ENCODE results near the gene DNAJB4.
A peak's percentile ranks its signal among the peaks of the same experiment; 100 is the strongest.
"Not testable (repeated sequence)": the region's sequence is repeated elsewhere in the genome, so short reads cannot be mapped to it uniquely, and the experiment has no call there.

The DNAJB4 gene

GRCh38 chr1:78004719-78005447 lies at the start of gene DNAJB4:
Gene DNAJB4, plus strand, starts transcription at chr1:78004939. Its CDS starts 172 bp downstream, at chr1:78005111.
- peak in 1 of 2 donors; percentile 47 for DNase-seq (ENCODE audit: low read depth in 2 of 2)

- no peak for DNase-seq (ENCODE audit: low read depth in 2 of 2)
Measured at GRCh38 chr1:77955709-77956108, 49.0 kb upstream of the DNAJB4 start.

- DNase-seq (ENCODE audit: low read depth in 2 of 2): no peak
Measured at GRCh38 chr1:77956464-77956863, 48.3 kb upstream of the DNAJB4 start.

GRCh38 chr1:77958391-77958790 lies 46.3 kb upstream of the DNAJB4 start:
- DNase-seq (ENCODE audit: low read depth in 2 of 2): no peak

GRCh38 chr1:77958850-77959249 lies 45.9 kb upstream of the DNAJB4 start:
- DNase-seq (ENCODE audit: low read depth in 2 of 2): no peak

- no peak for DNase-seq (ENCODE audit: low read depth in 2 of 2)
Measured at GRCh38 chr1:77961392-77961791, 43.3 kb upstream of the DNAJB4 start.

GRCh38 chr1:77966291-77966690 lies 38.4 kb upstream of the DNAJB4 start:
- DNase-seq (ENCODE audit: low read depth in 2 of 2): no peak

GRCh38 chr1:77970192-77970591 lies 34.5 kb upstream of the DNAJB4 start:
- no peak for DNase-seq (ENCODE audit: low read depth in 2 of 2)

GRCh38 chr1:77972080-77972479 lies 32.7 kb upstream of the DNAJB4 start:
- DNase-seq (ENCODE audit: low read depth in 2 of 2): no peak

- DNase-seq (ENCODE audit: low read depth in 2 of 2): no peak
Measured at GRCh38 chr1:77975386-77975785, 29.4 kb upstream of the DNAJB4 start.

- DNase-seq (ENCODE audit: low read depth in 2 of 2): no peak
Measured at GRCh38 chr1:77975907-77976306, 28.8 kb upstream of the DNAJB4 start.

GRCh38 chr1:77976433-77977076 lies 28.2 kb upstream of the DNAJB4 start:
- DNase-seq (ENCODE audit: low read depth in 2 of 2): no peak

GRCh38 chr1:77977989-77978292 lies 26.8 kb upstream of the DNAJB4 start:
- DNase-seq (ENCODE audit: low read depth in 2 of 2): no peak

- peak; percentile 24 to 65 for DNase-seq (ENCODE audit: low read depth in 2 of 2)
Measured at GRCh38 chr1:77978293-77978968, 26.3 kb upstream of the DNAJB4 start.

GRCh38 chr1:77978969-77979876 lies 25.5 kb upstream of the DNAJB4 start, which contains the start of gene FUBP1:
Gene FUBP1, minus strand, starts transcription at chr1:77979072. Its CDS starts 68 bp downstream, at chr1:77979004.
- peak; percentile 79 to 94 for DNase-seq (ENCODE audit: low read depth in 2 of 2)

- DNase-seq (ENCODE audit: low read depth in 2 of 2): not testable (repeated sequence)
Measured at GRCh38 chr1:77983352-77983996, 21.3 kb upstream of the DNAJB4 start.

- DNase-seq (ENCODE audit: low read depth in 2 of 2): no peak
Measured at GRCh38 chr1:77983997-77984355, 20.8 kb upstream of the DNAJB4 start.

- no peak for DNase-seq (ENCODE audit: low read depth in 2 of 2)
Measured at GRCh38 chr1:77984629-77985028, 20.1 kb upstream of the DNAJB4 start.

- no peak for DNase-seq (ENCODE audit: low read depth in 2 of 2)
Measured at GRCh38 chr1:77986810-77987209, 17.9 kb upstream of the DNAJB4 start.

GRCh38 chr1:77987919-77988318 lies 16.8 kb upstream of the DNAJB4 start:
- no peak for DNase-seq (ENCODE audit: low read depth in 2 of 2)

GRCh38 chr1:77989744-77990143 lies 15.0 kb upstream of the DNAJB4 start:
- DNase-seq (ENCODE audit: low read depth in 2 of 2): no peak

Measured in stimulated activated CD4-positive, alpha-beta T cell treated with anti-CD3 and anti-CD28 coated beads, Interleukin-1b, Interleukin-23, amount 100 ng/mL, for 4 hours (primary cell).